ENCODE data around the gene HSPB8.

Gene HSPB8, protein sequence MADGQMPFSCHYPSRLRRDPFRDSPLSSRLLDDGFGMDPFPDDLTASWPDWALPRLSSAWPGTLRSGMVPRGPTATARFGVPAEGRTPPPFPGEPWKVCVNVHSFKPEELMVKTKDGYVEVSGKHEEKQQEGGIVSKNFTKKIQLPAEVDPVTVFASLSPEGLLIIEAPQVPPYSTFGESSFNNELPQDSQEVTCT

DNA sequence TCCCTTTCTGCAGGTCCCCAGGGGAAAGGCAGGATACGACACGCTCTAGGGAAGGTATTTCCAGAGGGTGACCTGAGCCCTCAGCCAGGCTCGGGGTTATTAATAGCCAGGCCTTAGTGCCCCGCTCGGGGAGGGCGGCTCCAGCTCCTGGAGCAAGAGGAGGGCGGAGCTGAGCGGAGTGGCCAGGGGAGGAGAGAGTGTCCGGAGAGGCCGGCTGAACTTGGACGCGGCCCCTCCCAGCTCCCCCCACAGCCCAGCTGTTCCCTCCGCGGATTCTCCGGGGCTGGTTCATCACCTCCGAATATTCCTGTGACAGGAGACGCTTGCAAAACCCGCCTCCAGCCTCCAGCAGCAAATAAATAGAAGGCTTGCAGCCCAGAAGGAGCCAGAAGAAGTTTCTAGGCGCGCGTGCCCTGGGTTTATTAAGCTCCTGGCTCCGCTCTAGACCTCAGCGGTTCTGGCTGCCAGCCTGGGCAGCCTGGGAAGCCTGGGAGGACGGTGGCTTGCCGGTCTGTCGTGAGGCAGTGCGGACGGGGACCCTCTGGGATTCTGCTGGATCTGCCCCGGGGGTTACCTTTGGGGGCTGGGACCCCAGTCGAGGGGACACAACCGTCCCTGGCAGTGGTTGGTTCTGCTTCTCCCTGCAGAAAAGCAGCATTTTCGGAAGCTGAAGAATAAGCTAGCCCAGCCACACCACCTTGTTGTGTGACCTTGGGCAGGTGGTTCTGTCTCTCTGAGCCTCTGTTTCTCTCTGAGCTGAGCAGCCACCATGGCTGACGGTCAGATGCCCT lies at the start of gene HSPB8:
Gene HSPB8 (plus strand): TSS at position 388 of the 791 bp plus-strand sequence. CDS start 382 bp downstream, at position 770.
- DNase-seq (ENCODE audit: low read depth), result no peak

DNA sequence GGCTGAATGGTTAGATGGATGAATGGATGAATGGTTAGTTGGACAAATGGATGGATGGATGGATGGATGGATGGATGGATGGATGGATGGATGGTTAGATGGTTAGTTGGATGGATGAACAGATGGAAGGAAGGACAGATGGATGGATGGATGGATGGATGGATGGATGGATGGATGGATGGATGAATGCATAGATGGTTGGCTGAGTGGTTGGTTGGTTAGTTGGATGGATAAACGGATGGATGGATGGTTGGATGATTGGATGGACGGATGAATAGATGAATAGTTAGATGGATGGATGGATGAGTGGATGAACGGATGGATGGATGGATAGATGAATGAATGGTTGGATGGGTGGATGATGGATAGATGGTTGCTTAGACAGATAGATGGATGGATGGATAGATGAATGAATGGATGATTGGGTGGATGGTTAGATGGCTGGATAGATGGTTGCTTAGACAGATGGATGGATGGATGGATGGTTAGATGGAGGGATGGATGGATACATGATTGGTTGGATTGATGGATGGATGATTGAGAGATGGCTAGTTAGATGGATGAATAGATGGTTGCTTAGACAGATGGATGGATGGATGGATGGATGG lies 48.8 kb upstream of the HSPB8 start:
- DNase-seq (ENCODE audit: low read depth), result no peak

DNA sequence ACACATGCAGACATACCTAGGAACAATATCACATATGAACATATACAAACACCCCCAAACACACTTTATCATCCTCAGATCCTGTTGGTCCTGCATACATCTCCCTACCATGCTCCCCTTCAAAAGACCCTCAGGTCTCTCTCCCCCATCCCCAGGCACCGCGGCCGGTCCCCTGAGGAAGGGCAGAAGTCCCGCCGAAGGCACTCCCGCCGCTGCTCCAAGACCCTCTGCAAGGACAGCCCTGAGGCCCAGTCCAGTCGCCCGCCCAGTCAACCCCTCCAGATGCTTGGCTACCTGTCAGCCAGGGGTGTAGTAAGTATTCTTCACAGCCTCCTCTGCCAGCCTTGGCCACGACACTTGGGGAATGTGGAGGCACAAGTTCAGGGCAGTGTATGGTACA lies 48.2 kb upstream of the HSPB8 start:
- DNase-seq (ENCODE audit: low read depth), result no peak

DNA sequence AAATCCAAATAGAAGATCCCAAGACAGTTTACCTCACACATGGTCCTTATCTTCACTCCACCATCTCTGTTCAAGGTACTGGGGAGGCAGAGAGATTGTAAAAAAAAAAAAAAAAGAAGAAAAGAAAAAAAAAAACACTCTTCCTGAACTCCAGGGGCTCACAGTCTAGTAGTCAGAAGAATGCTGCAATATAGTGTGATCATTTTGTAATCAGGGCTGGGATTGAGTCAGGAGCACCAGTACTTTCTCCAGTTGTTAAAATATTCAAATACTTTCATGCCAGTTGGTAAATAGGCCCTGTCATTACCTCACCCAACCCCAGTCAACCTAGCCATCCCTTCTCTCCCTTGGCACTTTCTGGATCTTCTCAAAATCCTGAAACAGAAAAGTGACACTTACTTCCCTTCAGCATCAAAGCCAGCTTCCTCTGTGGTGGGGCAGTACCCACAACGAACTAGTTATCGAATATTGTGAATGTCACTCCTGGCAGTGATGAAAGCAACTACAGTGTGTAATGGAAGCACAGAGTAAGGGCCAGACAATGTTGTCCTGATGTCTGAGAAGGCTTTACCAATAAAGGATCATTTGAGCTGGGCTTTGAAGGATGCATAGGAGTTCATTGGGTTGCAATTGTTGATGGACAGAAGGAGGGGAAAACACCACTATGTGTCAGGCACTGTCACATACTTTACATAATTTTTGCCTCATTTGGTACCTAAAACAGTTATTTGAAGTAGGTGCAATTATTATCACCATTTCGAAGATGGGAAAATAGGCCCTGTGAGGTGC lies 44.3 kb upstream of the HSPB8 start:
- DNase-seq (ENCODE audit: low read depth), result no peak

DNA sequence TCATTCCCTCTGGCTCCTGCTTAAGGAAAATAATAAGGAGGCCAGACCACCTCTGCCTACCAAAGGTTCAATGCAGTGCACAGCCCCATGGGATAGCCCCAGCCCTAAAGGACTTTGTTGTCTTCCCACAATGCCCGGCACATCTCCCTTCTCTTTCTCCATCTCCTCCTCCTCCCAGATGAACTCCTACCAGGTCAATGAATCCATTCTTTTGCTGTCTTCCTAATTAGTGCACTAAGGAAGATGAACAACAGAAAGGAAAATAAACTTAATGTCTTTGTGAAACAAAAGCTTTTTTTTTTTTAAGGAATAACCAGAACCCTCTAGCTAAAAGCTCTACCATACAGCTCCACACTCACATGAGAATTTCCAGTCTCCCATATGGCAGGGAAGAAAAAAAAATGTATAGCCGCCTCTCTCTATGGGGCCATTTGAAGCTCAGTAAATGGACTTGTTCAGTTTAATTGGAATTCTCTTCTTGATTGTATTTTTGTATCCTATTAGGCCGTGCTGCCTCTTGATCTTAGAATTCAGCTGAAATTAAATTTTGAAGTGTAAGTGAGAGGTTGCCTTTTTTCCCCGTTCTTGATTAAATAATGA lies 41.8 kb upstream of the HSPB8 start:
- DNase-seq (ENCODE audit: low read depth), result no peak

DNA sequence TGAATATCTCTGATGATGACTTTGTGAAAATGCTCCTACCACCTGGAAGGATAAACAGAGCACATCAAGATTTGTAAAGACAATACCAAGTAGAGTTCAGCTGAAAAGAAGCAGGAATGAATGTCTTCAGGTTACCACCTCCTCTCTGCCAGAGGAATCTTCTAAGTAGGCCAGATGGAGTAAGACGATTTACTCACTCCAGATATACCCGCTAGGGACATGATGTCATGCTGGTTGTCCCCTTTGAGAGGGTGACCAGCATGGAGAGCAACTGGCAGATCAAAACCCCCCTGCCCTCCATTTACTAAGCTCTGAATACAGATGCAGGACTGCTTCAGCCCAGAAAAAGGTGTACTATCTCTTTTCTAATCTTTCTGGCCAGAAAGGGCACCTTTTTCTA lies 39.3 kb upstream of the HSPB8 start:
- DNase-seq (ENCODE audit: low read depth), result no peak

DNA sequence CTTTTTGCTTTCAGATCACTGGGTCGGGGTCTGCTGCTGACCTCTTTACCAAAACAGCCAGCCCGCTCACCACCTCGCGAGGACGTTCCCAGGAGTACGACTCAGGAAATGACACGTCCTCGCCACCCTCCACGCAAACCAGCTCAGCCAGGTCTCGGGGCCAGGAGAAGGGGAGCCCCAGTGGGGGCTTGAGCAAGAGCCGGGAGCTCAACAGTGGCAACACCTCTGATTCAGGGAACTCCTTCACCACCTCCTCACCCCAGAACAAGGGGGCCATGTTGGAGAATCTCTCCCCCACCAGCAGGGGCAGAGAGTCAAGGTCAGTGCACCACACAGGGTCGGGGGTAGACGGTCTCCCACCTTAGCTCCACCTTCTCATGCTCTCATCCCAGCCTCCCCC lies 33.4 kb upstream of the HSPB8 start:
- no peak for DNase-seq (ENCODE audit: low read depth)

DNA sequence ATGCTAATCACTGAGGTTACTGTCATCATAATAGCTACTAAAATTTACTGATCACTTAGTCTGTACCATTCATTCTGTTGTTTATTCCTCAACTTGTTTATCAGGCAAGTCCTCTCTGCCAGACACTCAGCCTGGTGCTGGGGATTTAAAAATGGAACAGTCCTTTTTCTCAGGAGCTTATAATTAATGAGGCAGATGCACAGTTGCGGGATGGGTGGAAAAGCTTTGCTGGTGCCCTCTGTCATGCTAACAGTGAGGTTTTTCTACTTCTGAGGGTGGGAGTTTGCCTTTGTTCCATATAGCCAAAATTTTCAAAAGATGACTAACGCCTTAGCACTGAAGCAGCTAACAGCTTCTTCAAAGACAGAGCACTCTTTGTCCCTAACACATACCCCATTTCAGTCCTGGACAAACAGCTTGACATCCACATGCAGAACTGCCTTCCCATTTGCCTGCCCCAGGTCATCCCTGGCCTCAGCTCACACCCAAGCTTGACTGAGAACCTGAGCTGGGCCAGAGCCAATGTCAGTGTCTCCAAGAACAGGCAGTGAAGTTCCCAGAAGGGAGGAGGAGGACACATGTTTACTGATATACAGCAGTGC lies 30.8 kb upstream of the HSPB8 start:
- no peak for DNase-seq (ENCODE audit: low read depth)

DNA sequence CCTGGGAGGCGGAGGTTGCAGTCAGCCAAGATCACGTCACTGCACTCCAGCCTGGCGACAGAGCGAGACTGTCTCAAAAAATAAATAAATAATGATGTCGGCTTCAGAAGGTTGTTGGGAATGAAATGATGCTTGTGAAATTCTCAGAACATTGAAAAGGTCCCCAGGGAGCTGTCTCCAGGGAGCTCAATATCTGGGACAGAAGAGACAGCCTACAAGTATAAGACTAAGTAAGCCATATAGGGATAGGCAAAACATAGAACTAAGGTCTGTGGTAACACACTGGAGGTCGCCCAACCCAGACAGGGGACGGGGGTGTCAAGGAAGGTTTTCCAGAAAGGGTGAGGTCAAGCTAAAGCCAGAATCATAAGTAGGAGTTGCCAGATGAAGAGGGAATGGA lies 29.5 kb upstream of the HSPB8 start:
- no peak for DNase-seq (ENCODE audit: low read depth)

DNA sequence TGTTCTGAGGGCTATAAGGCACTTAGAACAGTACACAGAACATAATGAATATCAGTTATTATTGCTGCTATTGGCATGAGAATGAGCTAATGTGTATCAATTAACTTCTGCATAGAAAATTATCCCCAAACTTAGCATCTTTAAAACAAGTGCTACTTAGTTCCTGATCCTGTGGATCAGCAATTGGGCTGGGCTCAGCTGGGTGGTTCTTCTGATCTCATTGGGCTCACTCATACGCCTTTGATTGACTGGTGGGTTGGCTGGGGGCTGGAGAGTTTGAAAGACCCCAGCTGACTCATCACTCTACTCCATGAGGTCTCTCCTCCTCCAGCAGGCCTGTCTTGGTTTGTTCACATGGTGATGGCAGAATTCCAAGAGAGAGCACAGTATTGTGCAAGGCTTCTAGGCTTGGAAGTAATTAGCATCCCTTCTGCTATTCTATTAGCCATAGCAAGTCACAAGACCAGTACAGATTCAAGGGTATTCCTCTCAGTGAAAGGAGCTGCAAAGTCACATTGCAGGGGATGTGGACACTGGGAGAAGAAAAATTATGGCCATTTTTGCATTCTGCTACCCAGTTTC lies 27.2 kb upstream of the HSPB8 start:
- no peak for DNase-seq (ENCODE audit: low read depth)

DNA sequence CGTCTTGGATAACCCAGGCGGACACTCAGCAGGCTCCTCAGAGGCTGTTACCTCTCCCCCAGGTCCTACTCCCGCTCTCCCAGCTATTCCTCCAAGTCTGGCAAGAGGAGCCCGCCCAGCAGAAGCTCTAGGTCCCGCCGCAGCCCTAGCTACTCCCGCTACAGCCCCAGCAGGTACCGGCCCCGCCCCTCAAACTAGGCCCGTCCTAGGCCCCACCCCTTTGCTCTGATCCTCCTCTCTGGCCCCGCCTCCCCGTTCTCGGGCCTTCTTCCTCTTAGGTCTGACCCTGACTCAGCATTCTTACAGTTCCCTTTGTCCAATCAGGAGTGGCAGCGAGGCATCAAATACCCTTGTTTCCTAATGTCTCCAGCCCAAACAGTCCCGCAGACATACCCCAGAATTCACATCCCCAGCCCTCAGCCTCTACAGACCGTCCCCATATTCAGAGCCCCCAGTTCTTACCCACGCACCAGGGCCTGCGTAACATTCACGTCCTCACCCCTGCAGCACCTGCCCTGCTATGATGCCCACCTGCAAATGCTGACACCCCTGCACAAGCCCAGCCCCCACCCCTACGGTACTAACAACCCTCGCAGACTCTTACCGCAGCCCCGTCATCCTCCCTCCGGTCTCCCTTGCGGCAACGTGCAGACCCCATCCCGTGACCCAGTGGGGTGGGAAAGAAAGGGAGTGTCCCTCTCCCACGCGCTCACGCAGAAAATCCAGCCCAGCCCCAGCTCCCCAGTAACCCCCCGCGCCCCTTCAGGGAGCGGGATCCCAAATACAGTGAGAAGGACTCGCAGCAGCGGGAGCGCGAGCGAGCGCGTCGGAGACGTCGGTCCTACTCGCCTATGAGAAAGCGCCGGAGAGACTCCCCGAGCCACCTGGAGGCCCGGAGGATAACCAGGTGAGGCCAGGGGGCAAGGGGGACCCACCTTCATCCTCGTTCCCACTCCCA lies 25.0 kb upstream of the HSPB8 start:
- DNase-seq (ENCODE audit: low read depth), result no peak

DNA sequence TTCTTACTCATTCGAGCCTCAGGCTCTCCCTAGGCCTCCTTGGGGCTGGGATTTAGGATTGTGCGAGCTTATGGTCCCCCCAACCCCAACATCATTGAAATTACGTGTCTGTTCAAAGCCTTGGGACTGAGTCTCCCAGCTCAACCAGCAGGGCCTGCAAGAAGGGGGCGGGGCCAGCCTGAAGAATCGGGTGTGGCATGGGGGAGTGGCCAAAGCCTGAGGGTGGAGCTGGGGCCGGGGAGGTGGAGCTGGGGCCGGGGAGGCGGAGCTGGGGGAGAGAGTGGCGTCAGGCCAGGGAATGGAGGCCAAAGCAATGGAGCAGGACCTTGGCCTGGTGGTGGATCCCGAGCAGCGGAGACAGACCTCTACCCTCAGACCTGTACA lies 24.3 kb upstream of the HSPB8 start:
- DNase-seq (ENCODE audit: low read depth), result no peak

DNA sequence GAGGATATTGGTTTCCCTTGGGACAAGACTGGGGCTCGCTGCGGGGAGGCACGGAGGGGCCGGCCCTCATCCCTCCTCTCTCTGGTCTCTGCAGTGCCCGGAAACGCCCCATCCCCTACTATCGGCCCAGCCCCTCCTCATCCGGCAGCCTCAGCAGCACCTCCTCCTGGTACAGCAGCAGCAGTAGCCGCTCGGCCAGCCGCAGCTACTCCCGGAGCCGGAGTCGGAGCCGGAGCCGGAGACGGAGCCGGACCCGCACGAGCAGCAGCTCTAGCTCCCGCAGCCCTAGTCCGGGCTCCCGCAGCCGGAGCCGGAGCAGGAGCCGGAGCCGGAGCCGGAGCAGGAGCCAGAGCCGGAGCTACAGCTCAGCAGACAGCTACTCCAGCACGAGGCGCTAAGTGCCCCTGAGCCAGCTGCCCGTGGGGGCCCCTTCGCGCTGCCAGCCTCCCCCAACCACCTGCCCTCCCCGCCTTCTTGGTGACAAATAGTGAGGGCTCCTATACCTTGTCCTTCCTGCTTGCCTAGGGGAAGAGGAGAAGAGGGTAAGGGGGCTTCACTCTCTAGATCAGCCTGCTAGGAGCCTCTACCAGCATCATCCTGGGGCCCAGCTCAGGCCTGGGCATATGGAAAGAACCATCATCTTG lies 22.2 kb upstream of the HSPB8 start:
- no peak for DNase-seq (ENCODE audit: low read depth)

DNA sequence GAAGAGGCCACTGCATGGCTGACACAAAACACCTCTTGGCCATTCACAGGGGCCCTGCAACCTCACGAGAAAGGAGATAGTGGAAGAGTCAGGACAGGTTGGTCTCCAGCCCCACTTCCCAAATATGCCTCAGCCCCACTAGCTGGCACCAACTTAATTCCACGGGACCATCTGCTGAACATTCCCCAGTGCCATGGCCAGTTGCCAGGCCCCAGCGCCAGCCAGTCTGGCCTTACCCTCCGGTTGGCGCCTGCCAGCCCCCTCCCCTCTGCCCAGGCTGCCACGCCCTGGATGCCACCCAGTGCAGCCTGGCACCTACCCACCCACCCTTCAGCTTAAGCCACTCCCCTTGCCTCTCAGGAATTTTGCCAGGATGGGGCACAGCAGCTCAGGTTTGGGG lies 21.2 kb upstream of the HSPB8 start:
- no peak for DNase-seq (ENCODE audit: low read depth)

DNA sequence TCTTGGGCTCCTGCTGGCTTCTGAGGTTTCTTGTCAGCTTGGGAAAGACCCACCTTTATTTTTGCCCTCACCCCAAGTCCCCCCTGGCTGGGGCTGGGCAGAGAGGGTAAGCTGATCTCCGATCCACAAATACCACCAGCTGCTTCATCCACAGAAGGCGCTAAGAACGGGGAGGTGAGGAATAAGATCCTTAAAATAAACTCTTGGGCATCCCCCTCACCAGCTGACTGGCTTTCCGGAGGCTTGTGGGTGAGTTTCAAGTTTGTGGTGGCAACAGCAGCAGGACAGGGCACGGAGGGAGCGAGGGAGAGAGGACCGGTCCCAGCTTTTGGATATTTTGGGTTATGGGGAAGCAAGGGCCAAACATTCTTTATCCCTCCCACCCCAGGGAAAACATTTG lies 20.8 kb upstream of the HSPB8 start:
- no peak for DNase-seq (ENCODE audit: low read depth)

DNA sequence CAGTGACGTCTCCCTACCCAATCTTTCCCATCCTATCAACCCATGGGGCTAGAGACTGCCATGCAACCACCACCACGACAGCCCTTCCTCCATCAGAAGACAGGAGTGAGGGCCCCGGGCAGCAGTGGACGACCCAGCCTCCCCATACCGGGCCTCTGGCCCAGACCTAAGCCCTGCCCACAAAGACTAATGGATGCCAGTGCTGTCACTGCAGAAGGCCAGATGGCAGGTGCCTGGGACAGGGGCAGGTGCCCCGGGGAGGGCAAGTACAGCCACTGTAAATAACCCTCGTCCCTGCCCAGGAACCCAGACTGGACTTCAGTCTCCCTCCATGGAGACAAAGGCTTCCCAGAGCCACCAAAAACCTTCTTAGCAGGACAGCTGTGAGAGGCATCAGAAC lies 20.3 kb upstream of the HSPB8 start:
- no peak for DNase-seq (ENCODE audit: low read depth)

DNA sequence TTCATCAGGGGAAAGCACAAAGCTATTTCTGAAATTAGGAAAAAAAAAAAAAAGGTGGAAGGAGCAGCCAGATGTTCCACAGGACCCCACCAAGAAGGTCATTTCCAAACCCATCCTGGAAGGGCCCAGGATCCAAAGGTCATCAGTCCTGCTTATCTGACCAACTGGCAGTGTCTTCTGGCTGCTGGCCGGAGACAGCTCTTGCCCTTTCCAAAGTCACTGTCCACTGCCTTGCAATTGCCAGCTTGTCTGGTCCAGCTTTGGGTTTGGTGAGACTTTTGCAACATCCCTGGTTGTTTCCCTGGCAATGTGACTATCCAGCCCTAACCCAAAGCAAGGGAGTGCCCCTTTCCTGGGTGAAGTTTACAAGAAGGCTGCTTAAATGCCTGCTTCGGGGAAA lies 18.9 kb upstream of the HSPB8 start:
- no peak for DNase-seq (ENCODE audit: low read depth)

DNA sequence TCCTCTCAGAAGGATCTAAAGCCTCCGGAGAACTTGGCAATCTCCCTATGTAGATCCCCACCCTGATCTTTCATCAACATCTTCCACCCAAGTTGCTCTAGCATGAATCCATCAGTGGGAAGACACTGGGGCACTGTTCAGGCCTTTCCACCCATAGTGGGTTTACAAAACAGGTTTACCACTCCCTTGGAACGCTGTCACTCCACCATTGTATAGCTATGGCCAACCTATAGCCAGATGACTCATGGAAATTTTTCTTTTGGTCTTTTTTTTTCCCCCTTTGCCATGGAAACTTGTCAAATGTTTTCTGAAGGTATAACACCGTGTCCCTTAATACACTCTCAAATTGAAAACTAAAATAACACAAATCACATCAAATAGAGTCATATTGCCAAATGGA lies 10.8 kb upstream of the HSPB8 start:
- DNase-seq (ENCODE audit: low read depth), result no peak

DNA sequence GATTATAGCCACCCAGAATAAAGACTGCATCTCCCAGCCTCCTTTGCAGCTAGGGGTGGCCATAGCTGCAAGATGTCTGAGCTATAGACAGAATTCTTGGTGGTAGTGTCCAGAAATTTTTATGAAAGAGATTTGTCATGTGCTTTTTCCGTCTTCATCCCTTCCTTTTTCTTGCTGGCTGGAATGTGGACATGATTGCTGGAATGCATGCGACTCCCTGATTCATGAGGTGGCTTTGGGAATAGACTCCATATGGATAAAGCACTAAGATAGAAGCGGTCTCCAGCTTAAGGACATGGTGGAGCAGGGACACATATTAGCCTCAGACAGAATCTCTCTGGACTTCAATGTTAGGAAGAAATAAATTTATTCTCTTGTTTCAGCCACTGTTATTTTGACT lies 10.0 kb upstream of the HSPB8 start:
- DNase-seq (ENCODE audit: low read depth), result no peak

DNA sequence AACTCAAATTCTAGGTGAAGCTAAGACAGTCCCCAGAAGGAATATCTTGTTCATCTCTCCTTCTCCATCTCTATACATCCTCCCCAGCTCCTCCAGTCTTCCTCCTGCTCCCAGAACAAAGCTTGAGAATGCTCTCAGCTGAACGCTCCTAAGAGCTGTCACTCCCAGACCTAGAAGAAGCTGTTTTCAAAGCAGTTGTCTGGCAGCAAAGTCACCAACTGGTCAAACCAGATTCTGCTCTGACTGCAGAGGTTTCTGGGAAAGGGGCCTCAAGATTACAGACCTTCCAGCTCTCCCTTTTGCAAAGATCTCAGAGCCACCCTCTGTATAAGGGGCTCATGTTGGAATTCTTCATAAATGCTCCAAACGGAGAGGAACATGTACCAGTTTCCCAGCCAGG lies 9.6 kb upstream of the HSPB8 start:
- DNase-seq (ENCODE audit: low read depth), result no peak
